Hippocampal formation (tissue), 2 donors: Measurements from ENCODE around the gene GFRA1.

Source experiments
- DNase-seq, 2 donors: peaks; one replicate each; lab custom pipeline; 2025; lab: John Stamatoyannopoulos, UW

Gene GFRA1

GRCh38 chr10:116029826-116030225 is 243.2 kb downstream of the GFRA1 start:
- DNase-seq = no peak

- DNase-seq = no peak
These were observed 245.7 kb downstream of the GFRA1 start for GRCh38 chr10:116027355-116027754.

GRCh38 chr10:116026725-116027124 is 246.3 kb downstream of the GFRA1 start:
- DNase-seq = no peak

GRCh38 chr10:116026315-116026714 is 246.7 kb downstream of the GFRA1 start:
- no peak for DNase-seq

GRCh38 chr10:116024271-116024878 is 248.6 kb downstream of the GFRA1 start:
- no peak for DNase-seq

GRCh38 chr10:116017405-116017804 is 255.6 kb downstream of the GFRA1 start:
- no peak for DNase-seq

- DNase-seq = no peak
These were observed 257.2 kb downstream of the GFRA1 start for GRCh38 chr10:116015583-116016333.

- no peak for DNase-seq
These were observed 258.0 kb downstream of the GFRA1 start for GRCh38 chr10:116014871-116015582.

GRCh38 chr10:116014326-116014725 is 258.7 kb downstream of the GFRA1 start:
- no peak for DNase-seq

GRCh38 chr10:116011929-116012328 is 261.1 kb downstream of the GFRA1 start:
- DNase-seq = no peak

- no peak for DNase-seq
These were observed 265.6 kb downstream of the GFRA1 start for GRCh38 chr10:116007256-116007891.
